DOHH2 (cell line): Measurements from ENCODE around the gene GAS6.

Experiments used
- H3F3A ChIP-seq: fragments of 200-600 bp; sonication (generic), shearing (Covaris generic); 2 replicates; pipeline ENCODE4 v1.6.0; 2016; ENCODE audit warnings: antibody characterized with exemption, mild to moderate bottlenecking; ENCODE audit not compliant: control insufficient read depth, insufficient read depth
- H3K27ac ChIP-seq: fragments of 200-600 bp; sonication (generic); 2 replicates; pipeline ENCODE4 v1.5.1; 2014; ENCODE audit warnings: low read depth, mild to moderate bottlenecking, low read length, moderate library complexity
- H3K27me3 ChIP-seq: fragments of 200-600 bp; sonication (generic); 2 replicates; pipeline ENCODE4 v1.6.1; 2014; ENCODE audit warnings: mild to moderate bottlenecking, low read length, mixed read lengths; ENCODE audit not compliant: control insufficient read depth
- H3K36me3 ChIP-seq: fragments of 200-600 bp; sonication (generic); 2 replicates; pipeline ENCODE4 v1.6.1; 2014; ENCODE audit warnings: mild to moderate bottlenecking, low read length, moderate library complexity, mixed read lengths; ENCODE audit not compliant: control insufficient read depth
- H3K4me1 ChIP-seq: fragments of 200-600 bp; sonication (generic); 2 replicates; pipeline ENCODE4 v1.6.1; 2014; ENCODE audit warnings: mild to moderate bottlenecking, low read length, mixed read lengths; ENCODE audit not compliant: control insufficient read depth
- H3K4me2 ChIP-seq: fragments of 200-600 bp; sonication (generic); 2 replicates; pipeline ENCODE4 v1.6.0; 2014; ENCODE audit warnings: mild to moderate bottlenecking, low read length, moderate library complexity
- H3K4me3 ChIP-seq: fragments of 200-600 bp; sonication (generic); 2 replicates; pipeline ENCODE4 v1.5.1; 2014; ENCODE audit warnings: mild to moderate bottlenecking, low read length, mixed read lengths
- H3K79me2 ChIP-seq: fragments of 200-600 bp; sonication (generic); 2 replicates; pipeline ENCODE4 v1.6.1; 2014; ENCODE audit warnings: mild to moderate bottlenecking, low read length, mixed read lengths; ENCODE audit not compliant: control insufficient read depth
- H3K9me2 ChIP-seq: fragments of 200-600 bp; sonication (generic); replicated peaks from 2 replicates; pipeline ENCODE4 v1.6.1; 2014; ENCODE audit warnings: mild to moderate bottlenecking, low read length, mixed read lengths; ENCODE audit not compliant: control insufficient read depth
- H3K9me3 ChIP-seq: fragments of 200-600 bp; sonication (generic); 2 replicates; pipeline ENCODE4 v1.6.1; 2014; ENCODE audit warnings: antibody characterized with exemption, low read length, mixed read lengths; ENCODE audit not compliant: control insufficient read depth, insufficient read depth
- H4K20me1 ChIP-seq: fragments of 200-600 bp; sonication (generic); 2 replicates; pipeline ENCODE4 v1.6.0; 2014; ENCODE audit warnings: low read depth, mild to moderate bottlenecking, antibody characterized with exemption, low read length, moderate library complexity; ENCODE audit not compliant: control insufficient read depth, insufficient read depth
- EZH2phosphoT487 ChIP-seq: fragments of 200-600 bp; sonication (generic); IDR thresholded peaks from 2 replicates; pipeline ENCODE4 v1.6.1; 2017; ENCODE audit warnings: borderline replicate concordance, mild to moderate bottlenecking, antibody characterized with exemption, low read length, moderate library complexity, mixed read lengths
- TF ChIP-seq, protein P1 (sequence below): fragments of 200-600 bp; sonication (generic); IDR thresholded peaks from one replicate; pipeline ENCODE4 v1.5.1; 2014; ENCODE audit warnings: antibody characterized with exemption, mild to moderate bottlenecking, low read depth, low read length; ENCODE audit not compliant: poor library complexity, severe bottlenecking

GAS6 gene

DNA sequence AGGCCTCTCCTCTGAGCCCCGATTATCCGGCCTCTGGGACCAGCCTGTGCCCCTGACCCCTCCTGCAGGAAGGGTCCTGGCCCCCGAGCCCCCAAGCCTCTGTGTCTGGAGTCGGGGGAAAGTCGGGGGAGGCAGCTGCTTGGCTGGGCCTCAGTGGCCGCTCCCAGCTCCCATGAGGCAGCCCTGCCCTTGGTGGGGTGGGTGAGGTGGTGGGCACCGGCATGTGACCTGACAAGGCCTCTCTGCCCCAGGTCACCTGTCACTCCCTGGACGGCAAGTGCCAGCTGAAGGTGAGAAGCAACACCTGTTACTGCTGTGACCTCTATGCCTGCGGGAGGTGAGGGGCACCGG, 63.3 kb downstream of the GAS6 start:
- H3K4me1 ChIP-seq = no peaks in the 10 kb centered on the region
- H3K9me3 ChIP-seq = peaks cover 1% of the 10 kb centered on the region; the same call in 1 of the 2 replicates
- no peaks in the 10 kb centered on the region for H4K20me1 ChIP-seq
- H3K9me2 ChIP-seq = no peaks in the 10 kb centered on the region
- no peak overlapping the region for H3K4me3 ChIP-seq
- H3K27ac ChIP-seq = no peak overlapping the region
- H3F3A ChIP-seq = no peaks in the 10 kb centered on the region
- H3K4me2 ChIP-seq = no peak overlapping the region
- no peaks in the 10 kb centered on the region for H3K27me3 ChIP-seq
- TF ChIP-seq, protein P1, sequence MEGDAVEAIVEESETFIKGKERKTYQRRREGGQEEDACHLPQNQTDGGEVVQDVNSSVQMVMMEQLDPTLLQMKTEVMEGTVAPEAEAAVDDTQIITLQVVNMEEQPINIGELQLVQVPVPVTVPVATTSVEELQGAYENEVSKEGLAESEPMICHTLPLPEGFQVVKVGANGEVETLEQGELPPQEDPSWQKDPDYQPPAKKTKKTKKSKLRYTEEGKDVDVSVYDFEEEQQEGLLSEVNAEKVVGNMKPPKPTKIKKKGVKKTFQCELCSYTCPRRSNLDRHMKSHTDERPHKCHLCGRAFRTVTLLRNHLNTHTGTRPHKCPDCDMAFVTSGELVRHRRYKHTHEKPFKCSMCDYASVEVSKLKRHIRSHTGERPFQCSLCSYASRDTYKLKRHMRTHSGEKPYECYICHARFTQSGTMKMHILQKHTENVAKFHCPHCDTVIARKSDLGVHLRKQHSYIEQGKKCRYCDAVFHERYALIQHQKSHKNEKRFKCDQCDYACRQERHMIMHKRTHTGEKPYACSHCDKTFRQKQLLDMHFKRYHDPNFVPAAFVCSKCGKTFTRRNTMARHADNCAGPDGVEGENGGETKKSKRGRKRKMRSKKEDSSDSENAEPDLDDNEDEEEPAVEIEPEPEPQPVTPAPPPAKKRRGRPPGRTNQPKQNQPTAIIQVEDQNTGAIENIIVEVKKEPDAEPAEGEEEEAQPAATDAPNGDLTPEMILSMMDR = no peak
- no peak for TF ChIP-seq EZH2phosphoT487
- no peaks in the 10 kb centered on the region for H3K79me2 ChIP-seq
- no peaks in the 10 kb centered on the region for H3K36me3 ChIP-seq

DNA sequence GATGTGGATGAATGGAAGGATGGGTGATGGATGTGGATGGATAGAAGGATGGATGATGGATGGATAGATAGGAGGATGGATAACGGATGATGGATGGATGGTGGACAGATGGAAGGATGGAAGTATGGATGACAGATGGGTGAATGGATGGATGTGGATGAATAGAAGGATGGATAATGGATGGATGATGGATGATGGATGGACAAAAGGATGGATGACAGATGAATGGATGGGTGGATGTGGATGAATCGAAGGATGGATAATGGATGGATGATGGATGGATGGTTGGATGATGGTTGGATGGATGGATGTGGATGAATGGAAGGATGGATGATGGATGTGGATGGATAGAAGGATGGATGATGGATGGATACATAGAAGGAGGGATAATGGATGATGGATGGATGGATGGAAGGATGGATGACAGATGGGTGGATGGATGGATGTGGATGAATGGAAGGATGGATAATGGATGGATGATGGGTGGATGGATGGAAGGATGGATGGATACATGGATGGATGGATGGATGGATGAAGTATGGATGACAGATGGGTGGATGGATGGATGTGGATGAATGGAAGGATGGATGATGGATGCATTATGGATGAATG, 65.6 kb downstream of the GAS6 start:
- TF ChIP-seq EZH2phosphoT487 = no peak
- TF ChIP-seq, protein P1 = no peak

DNA sequence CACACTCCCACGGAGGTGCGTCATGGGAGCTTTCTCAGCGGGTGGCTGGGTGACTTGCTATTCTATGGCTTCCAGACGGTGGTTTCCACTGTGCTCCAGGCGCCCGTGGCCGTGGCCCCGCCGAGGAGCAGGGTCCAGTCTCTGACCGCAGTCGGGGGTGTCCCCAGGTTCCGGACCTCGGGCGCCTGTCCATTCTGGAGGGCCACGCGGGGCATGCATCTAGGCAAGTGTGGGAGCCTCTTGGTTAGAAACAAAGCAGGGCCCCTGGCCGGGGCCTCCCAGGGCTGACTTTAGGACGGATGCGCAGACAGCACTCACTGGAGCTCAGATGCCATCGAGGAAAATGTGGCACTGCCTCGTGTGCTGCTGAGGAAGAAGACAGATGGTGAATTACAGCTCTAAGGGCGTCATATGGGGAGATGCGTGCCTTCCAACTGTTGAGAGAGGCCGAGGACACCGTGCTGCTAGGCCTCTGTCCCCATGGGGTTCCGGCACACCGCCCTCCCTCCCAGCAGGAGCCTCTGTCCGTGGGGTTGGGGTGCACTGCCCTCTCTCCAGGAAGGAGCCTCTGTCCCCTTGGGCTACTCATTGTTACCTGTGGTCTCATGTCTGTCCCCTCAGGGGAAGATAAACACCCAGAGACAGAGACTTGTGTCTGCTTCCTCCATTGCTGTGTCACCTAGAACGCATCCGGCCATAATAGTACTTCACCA, 66.8 kb downstream of the GAS6 start:
- TF ChIP-seq, protein P1 = no peak
- no peak for TF ChIP-seq EZH2phosphoT487
- Histone ChIP-seq H3K27me3 (no peaks in the 10 kb centered on the region), H3K9me3 (no peaks in the 10 kb centered on the region), H3K4me1 (no peaks in the 10 kb centered on the region), H3K4me2 (no peak overlapping the region), H3K36me3 (no peaks in the 10 kb centered on the region), H4K20me1 (no peaks in the 10 kb centered on the region), H3K9me2 (no peaks in the 10 kb centered on the region), H3K27ac (no peak overlapping the region), H3K4me3 (no peak overlapping the region), H3F3A (no peaks in the 10 kb centered on the region), H3K79me2 (no peaks in the 10 kb centered on the region)

More for the DNA sequence above, 65.6 kb downstream of the GAS6 start:
- no peak overlapping the region for H3K4me3 ChIP-seq
- H3K9me2 ChIP-seq = no peaks in the 10 kb centered on the region
- no peaks in the 10 kb centered on the region for H3K9me3 ChIP-seq
- no peak overlapping the region for H3K27ac ChIP-seq
- H4K20me1 ChIP-seq = no peaks in the 10 kb centered on the region
- no peaks in the 10 kb centered on the region for H3F3A ChIP-seq
- no peak overlapping the region for H3K4me2 ChIP-seq
- no peaks in the 10 kb centered on the region for H3K36me3 ChIP-seq
- no peaks in the 10 kb centered on the region for H3K27me3 ChIP-seq
- H3K79me2 ChIP-seq = no peaks in the 10 kb centered on the region
- no peaks in the 10 kb centered on the region for H3K4me1 ChIP-seq
